ENCODE measurements around the gene ZNF423.

Gene ZNF423

GRCh38 chr16:49542946-49543630, 312.8 kb downstream of the ZNF423 start:
- no peak for DNase-seq

- DNase-seq: no peak
These were observed 313.5 kb downstream of the ZNF423 start for GRCh38 chr16:49542391-49542891.

- no peak for DNase-seq
These were observed 315.1 kb downstream of the ZNF423 start for GRCh38 chr16:49540836-49541235.

- DNase-seq: no peak
These were observed 316.2 kb downstream of the ZNF423 start for GRCh38 chr16:49539758-49540157.

GRCh38 chr16:49537924-49538459, 317.9 kb downstream of the ZNF423 start:
- no peak for DNase-seq

- no peak for DNase-seq
These were observed 320.9 kb downstream of the ZNF423 start for GRCh38 chr16:49534901-49535610.

- DNase-seq: no peak
These were observed 322.5 kb downstream of the ZNF423 start for GRCh38 chr16:49533422-49533821.

GRCh38 chr16:49532873-49533272, 323.0 kb downstream of the ZNF423 start:
- no peak for DNase-seq

- no peak for DNase-seq
These were observed 323.7 kb downstream of the ZNF423 start for GRCh38 chr16:49531931-49532840.

- DNase-seq: no peak
These were observed 324.5 kb downstream of the ZNF423 start for GRCh38 chr16:49531425-49531824.

GRCh38 chr16:49530427-49530970, 325.4 kb downstream of the ZNF423 start:
- no peak for DNase-seq

GRCh38 chr16:49529411-49530045, 326.4 kb downstream of the ZNF423 start:
- no peak for DNase-seq

- DNase-seq: no peak
These were observed 327.0 kb downstream of the ZNF423 start for GRCh38 chr16:49528866-49529288.

- DNase-seq: no peak
These were observed 327.6 kb downstream of the ZNF423 start for GRCh38 chr16:49528060-49528865.

- DNase-seq: no peak
These were observed 328.3 kb downstream of the ZNF423 start for GRCh38 chr16:49527611-49528010.

GRCh38 chr16:49526860-49527365, 329.0 kb downstream of the ZNF423 start:
- no peak for DNase-seq

- DNase-seq: no peak
These were observed 331.0 kb downstream of the ZNF423 start for GRCh38 chr16:49524947-49525315.

GRCh38 chr16:49524216-49524946, 331.5 kb downstream of the ZNF423 start:
- no peak for DNase-seq

- DNase-seq: no peak
These were observed 332.3 kb downstream of the ZNF423 start for GRCh38 chr16:49523435-49524159.
